Measurements from ENCODE around the gene CPLX3.

DNA sequence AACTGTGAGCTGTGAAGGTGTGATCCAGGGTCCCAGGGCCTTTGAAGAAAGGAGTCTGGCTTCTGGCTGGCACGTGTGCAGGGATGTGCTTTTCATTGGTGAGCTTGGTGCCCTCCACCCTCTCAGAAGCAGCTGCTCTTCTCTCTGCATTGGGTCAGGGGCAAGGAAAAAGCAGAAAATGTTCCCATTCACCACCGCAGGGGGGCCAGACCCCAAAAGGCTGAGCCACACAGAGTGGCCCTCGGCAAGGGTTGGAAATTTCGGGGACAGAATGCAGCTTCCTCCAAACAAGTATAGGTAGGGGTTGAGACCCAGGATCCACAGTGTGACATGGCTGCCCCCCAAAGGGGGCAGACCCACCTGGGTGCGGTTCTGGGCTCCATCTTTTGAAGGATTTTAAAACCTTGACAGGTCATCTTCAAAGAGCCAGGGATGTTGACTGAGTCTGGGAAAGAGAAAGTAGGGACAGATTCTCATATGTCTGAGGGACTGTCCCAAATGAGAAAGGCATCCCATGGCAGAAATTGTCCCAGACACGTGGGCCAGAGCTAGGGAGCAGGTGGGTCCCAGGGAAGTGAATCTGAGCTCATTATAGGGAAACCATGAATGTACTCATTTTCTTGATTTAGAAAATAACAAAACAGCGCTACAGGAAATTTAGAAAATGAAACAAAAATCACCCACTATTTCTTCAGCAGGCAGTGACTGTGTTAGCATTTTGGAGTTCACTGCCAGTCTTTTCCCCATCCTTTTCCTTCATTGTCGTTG, 41.8 kb upstream of the CPLX3 start:
- TF ChIP-seq, protein P1, sequence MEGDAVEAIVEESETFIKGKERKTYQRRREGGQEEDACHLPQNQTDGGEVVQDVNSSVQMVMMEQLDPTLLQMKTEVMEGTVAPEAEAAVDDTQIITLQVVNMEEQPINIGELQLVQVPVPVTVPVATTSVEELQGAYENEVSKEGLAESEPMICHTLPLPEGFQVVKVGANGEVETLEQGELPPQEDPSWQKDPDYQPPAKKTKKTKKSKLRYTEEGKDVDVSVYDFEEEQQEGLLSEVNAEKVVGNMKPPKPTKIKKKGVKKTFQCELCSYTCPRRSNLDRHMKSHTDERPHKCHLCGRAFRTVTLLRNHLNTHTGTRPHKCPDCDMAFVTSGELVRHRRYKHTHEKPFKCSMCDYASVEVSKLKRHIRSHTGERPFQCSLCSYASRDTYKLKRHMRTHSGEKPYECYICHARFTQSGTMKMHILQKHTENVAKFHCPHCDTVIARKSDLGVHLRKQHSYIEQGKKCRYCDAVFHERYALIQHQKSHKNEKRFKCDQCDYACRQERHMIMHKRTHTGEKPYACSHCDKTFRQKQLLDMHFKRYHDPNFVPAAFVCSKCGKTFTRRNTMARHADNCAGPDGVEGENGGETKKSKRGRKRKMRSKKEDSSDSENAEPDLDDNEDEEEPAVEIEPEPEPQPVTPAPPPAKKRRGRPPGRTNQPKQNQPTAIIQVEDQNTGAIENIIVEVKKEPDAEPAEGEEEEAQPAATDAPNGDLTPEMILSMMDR (IDR thresholded peaks at IDR 0.05; ENCODE audit: low read depth, low read length) = no peak
- TF ChIP-seq, protein P2, sequence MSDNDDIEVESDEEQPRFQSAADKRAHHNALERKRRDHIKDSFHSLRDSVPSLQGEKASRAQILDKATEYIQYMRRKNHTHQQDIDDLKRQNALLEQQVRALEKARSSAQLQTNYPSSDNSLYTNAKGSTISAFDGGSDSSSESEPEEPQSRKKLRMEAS (IDR thresholded peaks at IDR 0.05; ENCODE audit: low read depth, low read length) = no peak
- TF ChIP-seq POLR2A (IDR thresholded peaks at IDR 0.05; ENCODE audit: extremely low read depth, insufficient read length) = no peak

All from NB4 (cell line).